ENCODE data around the gene PDZD2. TPM values are rescaled to one million over a fixed set of nuclear protein-coding genes. Genes with fewer than 3 reads are reported as not detected.

PDZD2 gene
- total RNA-seq, 4 donors from 2014 or later: 107 to 195 (median 123) TPM

DNA sequence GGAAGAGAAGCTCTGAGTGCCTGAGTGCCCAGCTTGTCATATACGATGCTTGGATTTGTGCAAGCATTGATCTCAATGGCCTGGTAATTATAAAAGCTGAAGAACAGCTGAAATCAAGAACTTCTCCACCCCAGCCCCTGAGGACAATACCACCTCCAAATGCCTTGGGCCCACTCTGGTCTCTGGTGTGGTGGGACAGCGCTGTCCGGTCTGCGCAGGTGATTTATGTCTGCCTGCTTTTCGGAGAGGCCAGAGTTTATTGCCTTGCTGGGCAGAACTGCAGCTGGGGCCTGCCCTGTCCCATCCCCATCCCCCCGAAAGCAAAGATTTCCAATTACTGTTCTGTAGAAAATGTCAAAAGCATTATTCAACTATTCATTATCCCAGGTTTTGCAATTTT, 1.1 kb upstream of the PDZD2 start:
- 89% methylated on average over 6 of the region's 6 CpGs for WGBS
- DNase-seq (ENCODE audit: low spot score in 2 of 2): no peak

DNA sequence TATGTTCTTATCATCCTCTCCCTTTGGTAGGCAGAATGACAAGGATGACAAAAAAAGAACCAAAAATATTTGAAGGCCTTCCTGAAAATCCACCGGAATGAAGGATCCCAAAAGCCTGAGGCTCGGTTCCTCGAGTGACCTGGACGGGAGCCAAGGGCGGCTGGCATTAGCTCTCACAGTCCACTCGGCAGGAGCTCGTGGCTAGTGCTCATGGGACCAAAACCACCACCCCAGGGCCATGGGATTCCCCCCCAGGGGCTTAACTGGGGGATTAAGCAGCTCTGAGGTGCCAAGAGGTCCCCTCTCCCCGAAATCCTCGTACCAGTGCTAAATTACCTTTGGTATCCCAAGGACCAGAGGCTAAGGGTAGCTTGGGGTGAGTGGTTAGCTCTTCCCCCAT, 586 bp upstream of the PDZD2 start:
- Histone ChIP-seq H3K4me1 (peaks cover 17% of the 10 kb centered on the region), H3K9me3 (no peaks in the 10 kb centered on the region), H3K4me3 (peak overlapping the region; percentile 66), H3K27ac (no peak overlapping the region), H3K36me3 (no peaks in the 10 kb centered on the region), H3K27me3 (peaks cover 8% of the 10 kb centered on the region)
- WGBS: 14% methylated on average over 9 of the region's 9 CpGs
- TF ChIP-seq POLR2A (IDR thresholded peaks at IDR 0.05): no peak
- no peak for TF ChIP-seq EP300 (IDR thresholded peaks at IDR 0.05)
- no peak for TF ChIP-seq POLR2AphosphoS5 (IDR thresholded peaks at IDR 0.05)
- TF ChIP-seq CTCF (IDR thresholded peaks at IDR 0.05): no peak
- no peak for DNase-seq (ENCODE audit: low spot score in 2 of 2)

More for the DNA sequence above, 1.1 kb upstream of the PDZD2 start:
- no peaks in the 10 kb centered on the region for H3K36me3 ChIP-seq
- H3K9me3 ChIP-seq: no peaks in the 10 kb centered on the region
- H3K27me3 ChIP-seq: peaks cover 8% of the 10 kb centered on the region
- H3K27ac ChIP-seq: no peak overlapping the region
- H3K4me3 ChIP-seq: no peak overlapping the region
- H3K4me1 ChIP-seq: peaks cover 17% of the 10 kb centered on the region
- TF ChIP-seq POLR2AphosphoS5 (IDR thresholded peaks at IDR 0.05): no peak
- no peak for TF ChIP-seq POLR2A (IDR thresholded peaks at IDR 0.05)
- no peak for TF ChIP-seq EP300 (IDR thresholded peaks at IDR 0.05)
- no peak for TF ChIP-seq CTCF (IDR thresholded peaks at IDR 0.05)

DNA sequence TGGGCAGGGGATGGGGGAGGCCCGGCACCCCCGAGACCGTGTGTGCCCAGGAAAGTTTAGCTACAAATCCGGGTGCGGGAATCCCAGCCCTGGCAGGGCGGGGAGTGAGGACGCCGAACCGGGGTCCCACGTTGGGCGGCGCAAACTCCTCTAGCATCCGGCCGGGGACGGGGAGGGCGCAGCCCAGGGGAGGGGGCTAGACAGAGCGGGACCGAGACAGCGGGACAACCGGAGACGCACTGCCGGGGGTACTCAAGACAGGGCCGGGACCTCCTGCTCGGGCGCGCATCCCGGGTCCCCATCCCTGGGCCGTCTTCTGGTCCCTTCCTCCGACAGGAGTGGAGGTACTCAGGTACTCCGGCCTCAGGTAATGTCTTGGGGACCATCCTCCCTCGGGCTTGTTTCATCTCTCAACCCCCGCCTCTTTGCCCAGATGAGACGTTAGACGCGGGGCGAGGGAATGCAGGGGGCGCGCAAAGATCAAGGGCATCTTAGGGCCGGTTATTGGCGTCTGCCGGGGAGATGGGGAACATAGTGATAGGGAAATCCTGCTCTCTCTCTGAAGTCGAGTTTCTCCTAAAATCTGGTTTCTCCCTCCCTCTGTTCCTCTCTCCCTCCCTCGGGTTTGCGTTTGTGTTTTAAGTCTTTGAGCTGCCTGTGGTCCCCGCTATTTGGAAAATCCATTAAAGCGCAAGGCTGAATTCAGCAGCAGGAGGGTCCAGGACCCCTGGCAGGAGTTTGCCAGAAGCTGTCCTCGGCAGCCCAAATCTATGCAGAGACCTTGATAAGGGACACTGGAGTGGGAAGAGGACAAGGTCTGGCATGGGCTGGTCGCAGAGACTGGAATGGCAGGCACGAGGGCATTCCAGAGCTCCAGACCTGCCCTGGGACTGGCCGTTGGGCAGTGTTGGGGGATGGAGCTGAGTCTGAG, 815 bp downstream of the PDZD2 start:
- Histone ChIP-seq H3K9me3 (no peaks in the 10 kb centered on the region), H3K27me3 (peaks cover 8% of the 10 kb centered on the region), H3K36me3 (no peaks in the 10 kb centered on the region), H3K4me3 (peak overlapping the region; percentile 66), H3K4me1 (peaks cover 17% of the 10 kb centered on the region), H3K27ac (no peak overlapping the region)
- no peak for DNase-seq (ENCODE audit: low spot score in 2 of 2)
- WGBS: 36% methylated on average over 33 of the region's 50 CpGs
- TF ChIP-seq CTCF (IDR thresholded peaks at IDR 0.05) (no peak), POLR2A (IDR thresholded peaks at IDR 0.05) (no peak), POLR2AphosphoS5 (IDR thresholded peaks at IDR 0.05) (no peak), EP300 (IDR thresholded peaks at IDR 0.05) (no peak)

DNA sequence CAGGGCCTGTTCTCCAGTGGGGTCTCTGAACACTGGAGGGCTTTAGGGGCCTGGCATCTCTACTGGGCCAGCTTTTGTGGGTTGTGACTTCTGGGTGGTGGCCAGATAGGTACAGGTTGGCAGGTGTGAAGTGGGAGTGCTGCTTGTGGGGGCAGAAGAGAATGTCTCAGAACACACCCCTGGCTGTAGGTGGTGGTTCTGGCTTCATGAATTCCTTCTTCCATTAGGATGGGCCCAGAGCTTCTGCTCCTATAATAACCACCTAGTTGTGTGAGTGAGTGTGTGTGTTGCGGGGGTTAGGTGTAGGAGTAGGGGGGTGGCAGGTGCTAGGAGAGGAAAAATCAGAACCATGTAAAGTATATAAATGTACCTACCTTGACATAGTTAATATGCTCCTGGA, 1.6 kb downstream of the PDZD2 start:
- H3K27me3 ChIP-seq: peaks cover 8% of the 10 kb centered on the region
- H3K4me3 ChIP-seq: no peak overlapping the region
- H3K9me3 ChIP-seq: no peaks in the 10 kb centered on the region
- H3K4me1 ChIP-seq: peaks cover 17% of the 10 kb centered on the region
- 92% methylated on average over 1 of the region's 1 CpG for WGBS
- DNase-seq (ENCODE audit: low spot score in 2 of 2): no peak
- no peak for TF ChIP-seq EP300 (IDR thresholded peaks at IDR 0.05)
- no peak for TF ChIP-seq POLR2AphosphoS5 (IDR thresholded peaks at IDR 0.05)
- no peak for TF ChIP-seq CTCF (IDR thresholded peaks at IDR 0.05)
- H3K36me3 ChIP-seq: no peaks in the 10 kb centered on the region
- no peak overlapping the region for H3K27ac ChIP-seq

DNA sequence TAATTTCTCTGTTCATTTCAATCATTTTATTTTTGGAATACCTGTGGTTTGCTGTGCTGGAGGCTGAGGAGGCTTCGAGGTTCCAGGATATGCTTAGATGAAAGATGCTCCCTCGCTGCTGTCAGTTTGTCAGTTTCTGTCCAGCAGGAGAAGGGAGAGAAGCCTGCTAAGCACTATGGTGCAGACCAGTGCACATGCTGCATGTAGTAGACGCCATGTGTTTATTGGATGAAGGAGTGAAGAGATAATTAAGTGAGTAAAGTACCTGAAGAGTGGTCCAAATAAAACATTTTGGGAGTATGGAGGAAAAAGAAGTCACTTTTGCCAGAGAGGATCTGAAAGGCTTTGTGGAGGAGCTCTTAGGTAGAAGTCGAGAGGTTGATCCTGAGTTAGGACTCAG, 2.1 kb downstream of the PDZD2 start:
- 92% methylated on average over 4 of the region's 4 CpGs for WGBS
- no peaks in the 10 kb centered on the region for H3K36me3 ChIP-seq
- no peak for TF ChIP-seq POLR2AphosphoS5 (IDR thresholded peaks at IDR 0.05)
- TF ChIP-seq POLR2A (IDR thresholded peaks at IDR 0.05): no peak
- no peak for TF ChIP-seq EP300 (IDR thresholded peaks at IDR 0.05)
- no peak for TF ChIP-seq CTCF (IDR thresholded peaks at IDR 0.05)
- H3K4me3 ChIP-seq: no peak overlapping the region
- no peak for DNase-seq (ENCODE audit: low spot score in 2 of 2)
- peaks cover 8% of the 10 kb centered on the region for H3K27me3 ChIP-seq
- peaks cover 17% of the 10 kb centered on the region for H3K4me1 ChIP-seq
- no peaks in the 10 kb centered on the region for H3K9me3 ChIP-seq
- no peak overlapping the region for H3K27ac ChIP-seq

All from suprapubic skin (tissue), 4 donors.